ENCODE measurements around the gene LRRC45.
"Not testable (repeated sequence)": the region's sequence is repeated elsewhere in the genome, so short reads cannot be mapped to it uniquely, and the experiment has no call there.

Gene LRRC45

DNA sequence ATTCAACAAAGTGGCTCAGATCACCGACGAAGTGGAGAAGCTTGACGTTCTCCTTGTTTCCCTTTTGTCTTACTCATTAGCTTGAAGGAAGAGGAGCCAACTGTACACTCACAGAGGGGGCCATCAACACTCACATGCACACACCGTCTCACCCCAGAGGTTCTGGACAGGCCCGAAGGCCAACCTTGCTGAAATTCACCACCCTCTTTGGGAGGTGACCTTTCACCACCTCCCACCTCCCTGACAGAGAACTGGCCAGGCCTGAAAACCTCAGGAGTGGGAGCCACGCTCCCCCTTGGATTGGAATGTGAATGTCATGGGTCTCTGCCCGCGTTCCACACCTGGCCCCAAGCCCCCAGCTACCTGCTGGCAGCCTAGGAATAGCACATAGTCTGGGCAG lies 12.4 kb downstream of the LRRC45 start:
- DNase-seq (ENCODE audit: low read depth) = no peak

DNA sequence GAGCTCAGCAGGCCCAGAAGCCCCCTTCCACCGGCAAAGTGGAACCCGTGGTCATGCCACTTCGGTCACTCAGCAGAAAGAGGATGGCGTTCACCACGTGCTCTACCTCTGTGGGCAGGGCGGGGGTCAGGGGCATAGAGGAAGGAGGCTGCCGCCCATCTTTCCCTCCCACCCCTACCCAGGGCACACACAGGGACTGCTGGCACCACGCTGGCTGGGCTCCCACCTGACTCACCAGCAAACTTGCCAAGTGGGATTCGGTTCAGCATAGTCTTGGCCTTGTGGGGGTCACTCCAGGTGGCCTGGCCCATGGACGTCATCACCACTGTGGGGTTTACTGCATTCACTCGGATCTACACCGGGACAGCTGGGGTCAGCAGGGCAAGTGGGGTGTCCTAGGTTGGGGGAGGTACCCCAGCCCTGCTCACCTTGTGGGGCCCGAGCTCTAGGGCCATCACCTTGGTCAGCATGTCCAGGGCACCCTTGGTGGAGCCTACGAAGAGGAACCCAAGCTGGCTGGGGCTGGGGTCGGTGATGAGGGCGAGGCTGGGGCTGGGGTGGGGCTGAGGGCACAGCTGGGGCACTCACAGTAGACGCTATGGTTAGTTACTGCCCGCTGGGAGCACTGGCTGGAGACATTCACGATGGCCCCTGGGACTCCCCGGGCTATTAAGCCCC lies 13.0 kb downstream of the LRRC45 start:
- no peak for DNase-seq (ENCODE audit: low read depth)

DNA sequence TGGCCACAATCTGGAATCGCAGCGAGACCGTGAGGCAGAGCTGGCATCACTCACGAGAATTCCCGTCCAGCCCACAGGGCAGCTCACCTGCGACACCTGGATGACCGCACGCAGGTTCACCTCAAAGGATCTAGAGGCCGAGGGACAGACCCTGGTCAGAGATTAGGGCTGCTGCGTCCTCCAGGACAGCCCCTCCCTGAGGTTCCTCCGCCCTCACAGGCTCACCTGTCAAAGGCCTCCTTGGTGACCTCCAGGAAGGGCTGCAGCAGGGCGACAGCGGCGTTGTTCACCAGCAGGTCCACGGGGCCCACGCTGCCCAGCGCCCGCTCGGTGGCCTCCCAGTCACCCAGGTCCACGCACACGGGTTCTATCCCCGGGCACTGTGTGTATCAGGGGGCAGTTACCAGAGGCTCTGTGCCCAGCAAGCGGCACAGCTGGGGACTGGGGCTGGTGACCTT lies 13.6 kb downstream of the LRRC45 start:
- no peak for DNase-seq (ENCODE audit: low read depth)

DNA sequence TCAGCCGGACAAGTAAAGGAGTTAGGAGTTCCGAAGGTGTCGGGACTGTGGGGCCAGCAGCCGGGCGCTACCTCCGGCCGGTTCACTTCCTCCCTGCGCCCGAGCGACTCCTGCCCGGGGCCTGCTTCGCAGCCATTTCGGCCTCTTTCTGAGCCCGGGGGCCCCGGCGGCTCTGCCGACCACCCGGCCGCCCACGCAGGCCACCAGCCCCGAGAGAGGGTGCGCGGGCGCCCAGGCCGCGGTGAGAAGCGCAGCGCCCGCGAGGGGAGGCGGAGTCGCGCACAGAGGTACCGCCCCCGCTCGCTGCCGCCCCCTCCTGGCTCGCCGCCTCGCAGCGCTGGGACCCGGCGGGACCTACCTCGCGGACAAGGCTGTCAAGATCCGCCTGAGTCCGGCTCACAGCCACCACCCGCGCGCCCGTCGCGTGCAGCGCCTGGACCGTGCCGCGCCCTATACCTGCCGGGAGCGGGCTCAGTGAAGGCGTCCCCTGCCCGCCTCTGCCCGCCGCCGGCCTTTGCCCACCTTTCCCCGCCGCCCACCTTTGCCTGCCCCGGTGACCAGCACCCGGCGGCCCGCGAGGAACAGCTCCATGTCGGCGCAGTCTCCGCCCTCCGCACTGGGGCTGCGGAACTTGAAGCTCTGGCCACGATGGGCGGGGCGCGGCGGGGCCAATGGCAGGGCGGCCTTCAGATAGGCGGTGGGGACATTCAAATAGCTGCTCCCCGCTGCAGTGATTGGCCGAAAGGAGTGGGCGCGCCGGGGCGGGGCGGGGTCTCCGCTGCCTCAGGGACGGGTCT lies 14.2 kb downstream of the LRRC45 start, which contains the start of gene DCXR:
DCXR (minus strand) TSS at position 606 of the 797 bp plus-strand sequence; CDS start at position 591, 15 bp downstream.
- DNase-seq (ENCODE audit: low read depth) = peak; percentile 86

DNA sequence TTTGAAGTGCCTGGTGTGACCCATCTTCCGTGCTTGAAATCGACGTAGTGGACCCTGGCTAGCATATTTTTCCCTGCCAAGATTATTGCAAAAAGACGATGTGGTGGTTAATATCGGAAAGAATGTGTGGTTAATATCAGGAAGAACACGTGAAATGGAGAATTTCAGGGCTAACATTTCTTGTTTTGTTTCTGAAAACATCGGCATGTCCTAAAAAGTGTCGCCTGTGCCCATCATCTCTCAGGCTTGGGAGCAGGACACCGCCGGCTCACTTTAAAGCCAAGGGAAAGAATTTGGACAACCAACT lies 14.7 kb downstream of the LRRC45 start:
- no peak for DNase-seq (ENCODE audit: low read depth)

DNA sequence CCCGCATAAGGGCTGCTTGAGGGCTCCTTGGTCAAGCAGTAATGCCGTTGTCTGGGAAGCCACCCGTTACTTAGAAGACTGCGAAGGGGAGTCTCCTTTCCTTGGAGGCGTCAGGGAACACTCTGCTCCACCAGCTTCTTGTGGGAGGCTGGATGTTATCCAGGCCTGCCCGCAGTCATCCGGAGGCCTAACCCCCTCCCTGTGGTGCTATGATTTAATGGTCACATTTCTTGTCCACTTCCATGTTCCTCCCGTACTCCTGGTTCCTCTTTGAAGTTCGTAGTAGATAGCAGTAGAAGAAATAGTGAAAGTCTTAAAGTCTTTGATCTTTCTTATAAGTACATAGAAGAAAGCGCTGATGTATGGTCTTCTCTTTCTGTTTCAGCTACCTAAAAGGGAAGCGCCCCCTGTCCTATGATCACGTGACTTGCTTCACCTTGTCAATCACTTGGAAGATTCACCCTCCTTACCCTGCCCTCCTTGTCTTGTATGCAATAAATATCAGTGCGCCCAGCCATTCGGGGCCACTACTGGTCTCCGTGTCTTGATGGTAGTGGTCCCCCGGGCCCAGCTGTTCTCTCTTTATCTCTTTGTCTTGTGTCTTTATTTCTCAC lies 15.8 kb downstream of the LRRC45 start:
- DNase-seq (ENCODE audit: low read depth) = not testable (repeated sequence)

DNA sequence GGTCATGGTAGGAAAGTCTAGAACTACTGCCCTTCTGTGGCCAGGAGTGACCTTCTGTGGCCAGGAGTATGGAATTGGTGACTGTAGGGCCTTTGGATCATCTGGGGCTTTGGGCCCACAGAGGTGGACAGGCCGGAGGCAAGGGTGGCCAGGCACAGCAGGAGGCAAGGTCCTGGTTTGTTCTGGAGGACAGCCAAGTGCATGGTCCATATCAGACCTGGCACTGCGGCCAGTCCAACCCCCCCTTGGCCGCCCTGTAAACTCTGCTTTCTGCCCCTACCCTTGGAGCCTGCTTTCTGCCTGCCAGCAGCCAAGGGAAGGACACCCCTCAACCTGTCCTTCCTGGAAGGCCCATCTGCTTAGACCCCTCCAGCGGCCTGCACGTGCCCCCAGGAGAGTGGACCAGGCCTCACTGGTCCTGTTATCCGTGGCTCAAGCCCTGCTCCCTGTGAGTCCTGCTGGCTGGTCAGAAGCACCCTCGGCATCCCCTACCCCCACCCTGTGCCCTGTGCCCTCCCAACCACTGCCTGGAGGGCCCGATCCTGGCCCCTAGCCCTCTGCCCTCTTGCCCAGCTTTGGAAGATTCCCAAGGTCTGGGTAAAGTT lies 16.7 kb downstream of the LRRC45 start:
- no peak for DNase-seq (ENCODE audit: low read depth)

DNA sequence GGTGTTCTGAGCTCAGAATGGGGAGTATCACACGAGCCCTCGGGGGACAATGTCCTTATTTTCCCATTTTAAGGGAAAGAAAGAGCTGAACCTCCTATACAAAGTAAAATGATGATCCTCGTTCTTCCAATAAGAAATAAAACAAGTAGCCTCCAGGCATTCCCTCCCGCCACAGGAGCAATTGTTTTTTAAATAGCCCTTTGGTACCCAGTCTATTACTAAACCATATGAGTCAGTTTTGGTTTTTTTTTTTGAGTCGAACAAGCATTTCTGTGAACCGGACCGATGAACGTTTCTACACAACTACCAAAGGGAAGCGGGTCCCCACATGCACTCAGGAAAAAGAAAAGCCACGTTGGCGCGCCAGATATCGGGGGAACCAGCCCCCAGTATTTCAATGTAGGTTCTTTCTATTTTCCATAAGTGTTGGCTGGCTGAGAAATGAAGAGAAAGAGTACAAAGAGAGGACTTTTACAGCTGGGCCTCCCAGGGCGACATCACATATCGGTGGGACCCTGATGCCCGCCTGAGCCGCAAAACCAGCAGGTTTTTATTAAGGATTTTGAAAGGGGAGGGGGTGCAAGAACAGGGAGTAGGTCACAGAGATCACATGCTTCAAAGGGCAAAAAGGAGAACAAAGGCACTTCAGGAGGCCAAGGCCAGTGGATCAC lies 18.2 kb downstream of the LRRC45 start:
- DNase-seq (ENCODE audit: low read depth) = no peak

DNA sequence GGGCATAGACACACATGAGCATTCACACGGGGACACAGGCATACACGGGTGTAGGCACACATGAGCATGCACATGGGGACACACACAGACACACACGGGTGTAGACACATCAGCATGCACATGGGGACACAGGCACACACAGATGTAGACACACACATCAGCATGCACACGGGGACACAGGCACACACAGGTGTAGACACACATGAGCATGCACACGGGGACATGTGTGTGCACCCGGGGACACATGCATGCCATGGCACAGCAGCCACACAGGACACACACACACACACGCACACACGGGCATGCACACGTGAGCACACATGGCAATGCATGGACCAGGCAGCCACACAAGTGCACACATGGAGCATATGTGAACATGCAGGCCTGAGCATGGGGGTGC lies 19.5 kb downstream of the LRRC45 start:
- no peak for DNase-seq (ENCODE audit: low read depth)

DNA sequence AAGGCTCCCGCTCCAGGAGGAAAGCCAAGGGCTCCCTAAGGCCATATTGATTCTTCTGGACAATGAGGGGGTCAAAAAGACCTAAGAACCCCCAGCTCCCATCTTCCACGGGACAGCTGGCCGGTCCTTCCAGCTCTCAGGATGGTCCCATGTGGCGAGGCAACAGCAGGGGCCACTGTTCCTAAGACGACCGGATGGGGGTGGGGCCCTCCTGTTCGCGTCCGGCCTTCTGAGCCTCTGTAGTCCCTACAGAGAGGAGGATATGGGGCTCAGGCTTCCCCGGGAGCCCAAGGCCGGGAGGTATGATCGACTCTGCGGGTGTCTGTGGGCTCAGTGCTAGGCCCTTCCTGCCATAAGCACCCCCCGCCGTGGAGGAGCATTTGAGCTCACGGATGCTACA lies 20.4 kb downstream of the LRRC45 start:
- no peak for DNase-seq (ENCODE audit: low read depth)

DNA sequence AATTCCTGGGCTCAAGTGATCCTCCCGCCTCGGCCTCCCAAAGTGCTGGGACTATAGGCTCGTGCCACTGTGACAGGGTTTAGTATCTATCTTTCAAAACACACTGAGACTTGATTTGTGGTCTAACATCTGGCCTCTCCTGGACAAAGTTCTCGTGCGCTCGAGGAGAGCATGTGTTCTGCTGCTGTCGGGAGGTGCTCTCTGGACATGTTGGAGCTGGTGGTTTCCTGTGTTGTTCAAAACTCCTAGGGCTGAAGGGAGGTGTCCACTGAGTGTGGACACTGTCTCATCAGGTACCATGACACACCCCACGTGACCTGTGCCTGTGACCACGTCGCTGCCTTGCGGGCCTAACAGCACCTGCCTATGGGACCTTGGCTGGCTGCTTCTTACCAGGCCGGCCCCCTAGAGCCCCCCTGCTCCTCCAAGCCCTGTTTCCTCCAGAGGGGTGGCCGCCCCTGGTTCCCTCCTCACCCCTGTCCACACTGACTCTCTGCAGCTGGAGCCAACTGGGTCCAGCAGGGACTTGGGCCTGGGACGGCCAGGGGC lies 22.9 kb downstream of the LRRC45 start:
- DNase-seq (ENCODE audit: low read depth) = no peak

DNA sequence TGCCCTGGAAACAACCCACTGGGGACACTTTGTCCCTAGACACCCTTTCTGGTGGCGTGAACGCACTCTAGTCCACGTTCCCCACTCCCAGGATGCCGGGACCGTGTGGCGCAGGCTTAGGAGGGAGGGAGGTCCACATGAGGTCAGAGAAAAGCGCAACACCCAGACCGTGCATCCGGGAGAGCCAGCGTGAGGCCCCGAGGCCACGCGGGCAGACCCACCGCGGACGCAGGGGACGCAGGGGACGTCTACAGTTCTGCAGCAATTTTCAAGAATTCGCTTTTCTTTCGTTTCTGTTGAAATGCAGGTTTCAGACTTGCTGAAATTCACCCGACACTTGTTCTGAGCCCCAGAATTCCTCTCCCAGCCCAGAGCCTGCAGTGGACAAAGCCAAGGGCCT lies 23.8 kb downstream of the LRRC45 start:
- no peak for DNase-seq (ENCODE audit: low read depth)

DNA sequence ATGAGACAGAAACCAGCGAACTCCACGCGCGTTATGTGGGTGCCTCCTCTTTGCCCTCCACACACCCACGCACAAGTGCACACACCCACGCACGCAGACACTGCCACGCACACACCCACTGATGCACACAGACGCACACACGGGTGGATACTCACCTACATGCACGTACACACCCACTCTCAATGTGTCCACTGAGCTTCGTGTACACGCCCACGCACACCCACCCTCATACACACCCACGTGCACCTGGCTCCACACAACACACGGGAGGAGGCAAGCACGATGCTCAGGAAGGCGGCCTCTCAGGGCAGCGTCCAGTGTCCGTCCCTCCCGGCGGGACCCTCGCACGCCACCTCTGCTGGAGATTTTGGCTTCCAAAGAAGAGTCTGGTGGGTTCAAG lies 24.3 kb downstream of the LRRC45 start:
- DNase-seq (ENCODE audit: low read depth) = no peak

DNA sequence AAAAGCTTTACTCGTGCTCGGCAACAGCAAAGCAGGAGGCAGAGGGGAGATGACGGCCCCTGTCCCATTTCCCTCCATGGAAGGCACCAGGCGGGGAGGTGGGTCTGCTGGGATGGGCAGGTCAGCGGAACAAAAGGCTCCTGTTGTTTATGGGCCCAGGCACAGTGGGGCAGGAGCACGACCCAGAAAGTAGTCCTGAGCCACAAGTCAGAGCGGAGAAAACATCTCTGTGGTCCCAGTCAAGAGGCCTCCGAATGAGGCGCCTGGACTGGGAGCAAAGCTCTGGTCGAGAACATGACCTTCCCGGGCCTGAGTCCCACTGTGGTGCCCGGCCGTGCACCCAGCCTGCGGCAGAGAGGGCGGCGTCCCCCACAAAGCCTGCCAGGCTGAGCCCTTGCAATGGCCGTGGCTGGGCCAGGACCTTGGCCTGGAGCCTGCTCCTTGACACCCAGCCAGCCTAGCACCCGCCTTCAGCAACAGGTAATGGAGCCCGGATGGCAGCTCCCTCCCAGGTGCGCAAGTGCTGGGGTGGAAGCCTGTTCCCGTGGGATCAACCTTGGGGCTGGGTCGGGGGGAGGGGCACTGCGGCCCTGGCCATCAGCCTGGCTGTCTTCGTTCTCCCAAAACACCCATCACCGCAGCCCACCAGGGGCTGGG lies 24.9 kb downstream of the LRRC45 start:
- DNase-seq (ENCODE audit: low read depth) = no peak

DNA sequence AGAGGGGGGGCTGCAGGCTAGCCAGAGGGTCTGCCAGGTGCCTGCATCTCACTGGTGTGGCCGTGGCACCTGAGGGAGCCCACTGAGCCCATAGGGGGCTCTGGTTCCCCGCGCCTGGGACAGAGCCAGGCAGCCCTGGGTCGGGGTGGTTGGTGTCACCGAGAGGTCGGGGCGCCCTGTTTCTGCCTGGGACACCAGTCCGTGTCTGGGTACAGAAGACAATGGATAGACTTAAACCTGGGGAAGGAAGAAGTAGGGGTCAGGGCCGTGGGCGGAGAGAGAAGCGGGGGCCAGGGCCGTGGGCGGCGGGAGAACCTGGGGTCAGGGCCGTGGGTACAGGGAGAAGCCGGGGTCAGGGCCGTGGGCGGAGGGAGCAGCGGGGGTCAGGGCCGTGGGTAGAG lies 25.5 kb downstream of the LRRC45 start:
- no peak for DNase-seq (ENCODE audit: low read depth)

DNA sequence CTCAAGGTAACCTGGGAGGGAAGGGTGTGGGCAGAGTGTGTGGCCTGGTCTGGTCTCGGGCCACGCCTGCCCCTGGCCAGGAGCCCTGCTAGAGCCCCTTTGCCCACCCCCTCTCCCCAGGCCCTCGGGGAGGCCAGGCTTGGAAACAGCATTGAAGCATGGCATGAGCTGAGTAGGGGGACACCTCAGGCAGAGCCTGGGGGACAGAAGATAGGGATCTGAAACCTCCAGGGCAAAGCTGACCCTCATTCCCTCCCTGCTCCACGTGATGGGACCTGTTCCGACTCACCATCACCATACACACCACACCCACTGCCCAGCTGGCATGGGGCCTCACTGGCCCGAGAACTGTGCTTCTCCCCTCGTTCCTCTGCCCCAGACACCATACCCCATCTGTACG lies 26.0 kb downstream of the LRRC45 start:
- DNase-seq (ENCODE audit: low read depth) = no peak

DNA sequence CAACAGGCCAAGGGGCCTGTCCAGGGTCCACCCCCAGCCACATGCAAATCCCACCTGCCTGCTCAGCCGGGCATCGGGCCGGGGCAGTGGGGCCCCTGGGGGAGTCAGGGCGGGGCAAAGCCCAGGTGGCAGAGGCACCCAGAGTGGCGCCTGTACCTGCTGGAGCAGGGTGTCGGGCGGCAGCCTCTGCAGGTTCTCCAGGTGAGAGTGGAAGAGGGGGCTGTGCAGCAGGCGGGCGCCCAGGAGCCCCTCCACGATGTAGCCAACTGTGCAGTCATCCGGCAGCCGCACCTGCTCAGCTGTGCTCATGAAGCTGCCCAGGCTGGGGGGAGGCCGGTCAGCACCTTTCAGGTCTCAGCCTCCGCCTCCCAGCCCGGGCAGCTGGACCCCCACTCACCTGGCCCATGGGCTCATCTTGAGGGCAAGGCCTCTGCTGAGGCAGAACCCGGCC lies 26.4 kb downstream of the LRRC45 start:
- no peak for DNase-seq (ENCODE audit: low read depth)

DNA sequence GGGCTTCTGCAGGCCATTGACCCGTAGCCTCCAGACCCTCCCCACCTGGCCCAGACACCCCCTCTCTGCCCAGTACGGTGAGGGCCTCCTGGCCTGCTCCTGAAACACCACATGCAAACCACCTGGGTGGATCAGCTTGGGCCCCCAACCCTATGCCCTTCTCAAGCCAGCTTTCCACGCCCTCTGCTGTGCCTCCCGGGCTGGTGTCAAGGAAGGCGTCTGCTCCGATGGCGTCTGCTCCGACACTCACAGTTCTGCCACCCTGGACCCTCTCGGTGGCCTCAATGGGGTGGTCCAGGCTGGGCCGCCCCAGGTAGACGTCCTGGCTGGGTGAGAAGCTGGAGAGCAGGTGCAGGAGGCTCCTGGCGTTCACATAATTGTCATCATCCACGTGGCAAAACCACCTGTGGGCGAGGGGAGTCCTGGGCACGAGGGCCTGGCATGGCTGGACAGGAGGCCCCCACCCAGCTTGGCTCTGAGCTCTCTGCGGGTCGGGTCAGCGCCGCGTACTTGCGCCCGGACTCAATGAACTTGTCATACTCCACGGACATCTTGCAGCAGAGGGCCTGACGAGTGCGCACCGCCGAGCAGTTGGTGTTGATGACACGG lies 27.2 kb downstream of the LRRC45 start:
- DNase-seq (ENCODE audit: low read depth) = no peak

DNA sequence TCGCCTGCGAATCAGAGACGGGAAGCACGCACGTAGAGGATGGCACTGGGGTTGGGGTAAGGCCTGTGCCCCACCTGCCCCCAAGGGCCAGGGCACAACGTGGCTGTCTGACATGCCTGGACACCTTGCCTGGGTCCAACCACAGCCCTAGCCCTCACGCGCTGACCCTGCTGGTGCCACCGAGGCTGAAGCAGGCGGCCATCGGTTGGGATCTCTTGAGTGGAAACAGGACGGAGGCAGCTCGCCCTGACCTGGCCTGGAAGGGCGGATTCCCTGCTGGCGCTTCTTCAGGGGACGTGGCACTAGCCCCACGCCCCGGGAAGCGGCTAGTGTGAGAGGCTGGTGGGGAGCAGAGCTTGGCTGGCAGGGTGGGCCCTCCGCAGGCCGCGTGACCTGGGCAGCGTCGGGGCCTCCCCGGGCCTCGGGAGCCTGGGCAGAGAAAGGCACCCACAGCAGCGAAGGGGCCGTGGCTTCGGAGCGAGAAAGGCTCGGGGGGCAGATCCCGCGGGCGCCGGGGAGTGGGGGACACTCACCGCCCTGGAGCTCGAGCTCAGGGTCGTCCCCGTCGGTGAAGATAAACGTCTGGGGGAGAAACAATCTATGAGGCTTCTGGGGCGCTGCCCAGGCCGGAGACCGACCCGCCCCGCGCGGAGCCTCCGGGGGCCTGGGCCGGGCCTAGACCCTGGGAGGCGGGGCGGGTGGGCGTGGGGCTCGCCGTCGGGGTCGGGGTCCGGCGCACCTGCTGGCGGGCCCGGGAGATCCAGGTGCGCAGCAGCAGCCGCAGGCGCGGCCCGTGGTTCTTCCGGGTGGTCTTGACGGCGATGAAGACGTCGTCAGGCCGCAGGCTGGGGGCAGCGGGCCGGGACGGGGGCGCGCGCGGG lies 27.9 kb downstream of the LRRC45 start:
- DNase-seq (ENCODE audit: low read depth) = no peak

Data from CMK (cell line).